Natural killer cell (primary cell): ENCODE measurements around the gene FARP1. TPM values are rescaled to one million over a fixed set of nuclear protein-coding genes. Genes with fewer than 3 reads are reported as not detected.

Source experiments
- ATAC-seq, 3 donors: fragments of 150-1000 bp in 2 of 3; fragments of 200-7000 bp in 1 of 3; cut with Tn5 transposase; 1 replicate in 1 of 3; 2 replicates in 2 of 3; pipeline ENCODE4 v1.10.0; 2021; ENCODE audit warnings: mild to moderate bottlenecking in 2 of 3, moderate library complexity in 2 of 3
- DNase-seq, 2 donors: peaks; one replicate each; pipeline versions ENCODE4 v3.0.0 to v3.0.0-alpha.2; 2013 to 2021; ENCODE audit warnings: mixed read lengths in 1 of 2
- H3K27ac ChIP-seq: one replicate; pipeline ENCODE4 v1.5.1; 2013; ENCODE audit warnings: mild to moderate bottlenecking, low read length
- H3K27me3 ChIP-seq: one replicate; pipeline ENCODE4 v1.6.1; 2013; ENCODE audit warnings: low read length; ENCODE audit not compliant: control insufficient read depth, insufficient read depth
- H3K36me3 ChIP-seq: one replicate; pipeline ENCODE4 v1.6.1; 2013; ENCODE audit warnings: low read length; ENCODE audit not compliant: control insufficient read depth, insufficient read depth
- H3K4me1 ChIP-seq: one replicate; pipeline ENCODE4 v1.6.1; 2013; ENCODE audit warnings: low read length; ENCODE audit not compliant: control insufficient read depth, insufficient read depth
- H3K4me3 ChIP-seq: one replicate; pipeline ENCODE4 v1.5.1; 2013; ENCODE audit warnings: low read length
- H3K9me3 ChIP-seq: one replicate; pipeline ENCODE4 v1.6.1; 2013; ENCODE audit warnings: low read length; ENCODE audit not compliant: control insufficient read depth, insufficient read depth
- H3K27ac Mint-ChIP-seq, 2 donors: one replicate each; pipeline ENCODE4 v1.8.0; 2022; ENCODE audit warnings: mild to moderate bottlenecking in 2 of 2, mixed read lengths in 2 of 2, moderate library complexity in 1 of 2
- H3K27me3 Mint-ChIP-seq, 2 donors: one replicate each; pipeline ENCODE4 v1.8.0; 2022; ENCODE audit warnings: low read depth in 2 of 2, mixed read lengths in 2 of 2
- H3K36me3 Mint-ChIP-seq: one replicate; pipeline ENCODE4 v1.8.0; 2022; ENCODE audit warnings: mixed read lengths
- H3K4me1 Mint-ChIP-seq, 2 donors: one replicate each; pipeline ENCODE4 v1.8.0; 2022; ENCODE audit warnings: mixed read lengths in 2 of 2
- H3K4me3 Mint-ChIP-seq: one replicate; pipeline ENCODE4 v1.8.0; 2022; ENCODE audit warnings: mild to moderate bottlenecking, moderate library complexity, mixed read lengths
- H3K9me3 Mint-ChIP-seq, 2 donors: one replicate each; pipeline ENCODE4 v1.8.0; 2022; ENCODE audit warnings: mixed read lengths in 2 of 2
- CTCF ChIP-seq: fragments of 200-600 bp; IDR thresholded peaks from one replicate; pipeline ENCODE4 v1.8.0; 2022; ENCODE audit warnings: antibody characterized with exemption
- WGBS: methylation state at CpG from one replicate; pipeline ENCODE4 v1.1.7; 2013; ENCODE audit warnings: missing lambda C conversion rate; ENCODE audit not compliant: insufficient coverage; 5-methylcytosine and 5-hydroxymethylcytosine counted together
- intact Hi-C: fragments of 100-400 bp; cut with micrococcal nuclease; formaldehyde crosslinking; loops from one replicate; pipeline ENCODE4 v1.14.2; 2022
- total RNA-seq, 4 donors: library from RNA; stranded (reverse); fragments of 120-200 nt in 1 of 4; gene quantifications; one replicate each; pipeline versions ENCODE4 v1.2.3 to v1.2.4, GENCODE V29; 2013 to 2022

Gene FARP1
- total RNA-seq, 3 donors from 2014 or later (not counting 1 experiment from before 2014, with no cell fraction given), result 0.71 to 1.2 (median 1.1) TPM

GRCh38 chr13:98459171-98459681, 316.3 kb downstream of the FARP1 start:
- Histone ChIP-seq H3K36me3 (peaks cover 79% of the 10 kb centered on the region), H3K27ac (no peak overlapping the region), H3K9me3 (no peaks in the 10 kb centered on the region), H3K27me3 (no peaks in the 10 kb centered on the region), H3K4me1 (no peaks in the 10 kb centered on the region), H3K4me3 (no peak overlapping the region)
- DNase-seq (no peak), ATAC-seq (no peak)
- no peak overlapping the region for H3K27ac Mint-ChIP-seq
- TF ChIP-seq CTCF, result no peak
- WGBS, result 97% methylated on average over 18 of the region's 18 CpGs
- peaks cover 9% of the 10 kb centered on the region for H3K36me3 Mint-ChIP-seq
- no peaks in the 10 kb centered on the region for H3K27me3 Mint-ChIP-seq
- H3K4me3 Mint-ChIP-seq, result no peak overlapping the region
- intact Hi-C loops, result no loop called here
- H3K9me3 Mint-ChIP-seq, result no peaks in the 10 kb centered on the region
- H3K4me1 Mint-ChIP-seq, result peaks cover 10 to 16% of the 10 kb centered on the region in 2 donors

- Mint-ChIP-seq H3K4me3 (no peak overlapping the region), H3K36me3 (peaks cover 9% of the 10 kb centered on the region), H3K27ac (no peak overlapping the region), H3K9me3 (no peaks in the 10 kb centered on the region), H3K4me1 (peaks cover 10 to 12% of the 10 kb centered on the region in 2 donors), H3K27me3 (no peaks in the 10 kb centered on the region)
- Histone ChIP-seq H3K4me1 (no peaks in the 10 kb centered on the region), H3K36me3 (peaks cover 75% of the 10 kb centered on the region), H3K4me3 (no peak overlapping the region), H3K27ac (no peak overlapping the region), H3K27me3 (no peaks in the 10 kb centered on the region), H3K9me3 (no peaks in the 10 kb centered on the region)
- 97% methylated on average over 11 of the region's 13 CpGs for WGBS
- DNase-seq, result no peak
- ATAC-seq, result no peak
- TF ChIP-seq CTCF, result no peak
- intact Hi-C loops, result no loop called here
Observed at GRCh38 chr13:98459721-98460370, 317.0 kb downstream of the FARP1 start.

- H3K4me3 ChIP-seq, result no peak overlapping the region
- H3K27ac Mint-ChIP-seq, result no peak overlapping the region
- H3K9me3 Mint-ChIP-seq, result no peaks in the 10 kb centered on the region
- H3K36me3 ChIP-seq, result peaks cover 77% of the 10 kb centered on the region
- peaks cover 10 to 12% of the 10 kb centered on the region in 2 donors for H3K4me1 Mint-ChIP-seq
- 87% methylated on average over 13 of the region's 13 CpGs for WGBS
- H3K27ac ChIP-seq, result no peak overlapping the region
- TF ChIP-seq CTCF, result no peak
- peaks cover 9% of the 10 kb centered on the region for H3K36me3 Mint-ChIP-seq
- no peaks in the 10 kb centered on the region for H3K4me1 ChIP-seq
- no peaks in the 10 kb centered on the region for H3K27me3 ChIP-seq
- DNase-seq (no peak), ATAC-seq (no peak)
- H3K9me3 ChIP-seq, result no peaks in the 10 kb centered on the region
- no peak overlapping the region for H3K4me3 Mint-ChIP-seq
- intact Hi-C loops, result no loop called here
- no peaks in the 10 kb centered on the region for H3K27me3 Mint-ChIP-seq
Observed at GRCh38 chr13:98460516-98460915, 317.6 kb downstream of the FARP1 start.
